ENCODE data around the gene SEMA6A.

SEMA6A gene, protein sequence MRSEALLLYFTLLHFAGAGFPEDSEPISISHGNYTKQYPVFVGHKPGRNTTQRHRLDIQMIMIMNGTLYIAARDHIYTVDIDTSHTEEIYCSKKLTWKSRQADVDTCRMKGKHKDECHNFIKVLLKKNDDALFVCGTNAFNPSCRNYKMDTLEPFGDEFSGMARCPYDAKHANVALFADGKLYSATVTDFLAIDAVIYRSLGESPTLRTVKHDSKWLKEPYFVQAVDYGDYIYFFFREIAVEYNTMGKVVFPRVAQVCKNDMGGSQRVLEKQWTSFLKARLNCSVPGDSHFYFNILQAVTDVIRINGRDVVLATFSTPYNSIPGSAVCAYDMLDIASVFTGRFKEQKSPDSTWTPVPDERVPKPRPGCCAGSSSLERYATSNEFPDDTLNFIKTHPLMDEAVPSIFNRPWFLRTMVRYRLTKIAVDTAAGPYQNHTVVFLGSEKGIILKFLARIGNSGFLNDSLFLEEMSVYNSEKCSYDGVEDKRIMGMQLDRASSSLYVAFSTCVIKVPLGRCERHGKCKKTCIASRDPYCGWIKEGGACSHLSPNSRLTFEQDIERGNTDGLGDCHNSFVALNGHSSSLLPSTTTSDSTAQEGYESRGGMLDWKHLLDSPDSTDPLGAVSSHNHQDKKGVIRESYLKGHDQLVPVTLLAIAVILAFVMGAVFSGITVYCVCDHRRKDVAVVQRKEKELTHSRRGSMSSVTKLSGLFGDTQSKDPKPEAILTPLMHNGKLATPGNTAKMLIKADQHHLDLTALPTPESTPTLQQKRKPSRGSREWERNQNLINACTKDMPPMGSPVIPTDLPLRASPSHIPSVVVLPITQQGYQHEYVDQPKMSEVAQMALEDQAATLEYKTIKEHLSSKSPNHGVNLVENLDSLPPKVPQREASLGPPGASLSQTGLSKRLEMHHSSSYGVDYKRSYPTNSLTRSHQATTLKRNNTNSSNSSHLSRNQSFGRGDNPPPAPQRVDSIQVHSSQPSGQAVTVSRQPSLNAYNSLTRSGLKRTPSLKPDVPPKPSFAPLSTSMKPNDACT

DNA sequence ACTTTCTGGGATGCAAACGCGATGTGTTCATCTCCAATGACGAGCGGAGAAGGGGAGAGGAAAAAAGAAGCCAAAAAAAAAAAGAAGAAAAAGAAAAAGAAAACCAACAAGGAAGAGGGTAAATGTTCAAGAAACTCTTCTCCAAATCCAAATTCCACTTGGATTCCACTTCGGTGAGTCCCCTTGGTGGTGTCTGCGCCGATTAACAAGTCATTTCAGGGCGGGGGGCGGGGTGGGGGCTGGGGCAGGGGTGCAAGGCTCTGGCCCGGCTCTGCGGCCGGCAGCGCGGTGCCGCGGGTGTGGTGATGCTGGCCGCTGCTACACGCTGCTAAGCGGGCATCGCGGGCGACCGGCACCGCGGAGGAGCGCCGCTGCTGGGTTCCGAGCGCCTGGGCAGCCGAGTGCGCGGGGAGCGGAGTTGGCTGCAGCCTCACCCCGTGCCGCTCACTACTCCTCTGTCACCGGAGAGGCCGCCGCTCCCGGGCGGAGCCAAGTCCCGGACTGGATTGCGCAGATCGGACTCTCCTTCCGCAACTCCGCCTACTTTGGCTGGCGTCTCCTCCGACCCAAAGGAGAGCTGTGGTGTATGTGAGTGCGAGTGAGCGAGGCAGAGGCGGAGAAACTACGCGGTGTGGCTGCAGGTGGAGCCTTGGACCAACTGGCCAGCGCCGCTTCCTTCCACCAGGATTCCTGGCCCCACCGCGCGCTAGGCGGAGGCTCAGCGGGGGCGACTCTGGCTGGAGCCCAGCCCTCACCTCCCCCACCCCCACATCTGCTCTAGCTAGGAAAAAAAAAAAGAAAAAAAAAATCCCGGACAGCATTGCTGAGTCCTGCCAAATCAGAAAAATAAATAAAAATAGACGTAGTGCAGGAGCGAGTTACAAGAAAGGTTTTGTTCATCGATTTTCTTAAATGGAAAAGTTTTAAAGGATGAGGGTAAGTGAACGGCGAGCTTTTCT lies at the start of gene SEMA6A:
TSS of gene SEMA6A (minus strand) at position 457 of the 959 bp plus-strand sequence. CDS start 69,879 bp downstream, outside the sequence.
- DNase-seq, result peak; percentile 45

DNA sequence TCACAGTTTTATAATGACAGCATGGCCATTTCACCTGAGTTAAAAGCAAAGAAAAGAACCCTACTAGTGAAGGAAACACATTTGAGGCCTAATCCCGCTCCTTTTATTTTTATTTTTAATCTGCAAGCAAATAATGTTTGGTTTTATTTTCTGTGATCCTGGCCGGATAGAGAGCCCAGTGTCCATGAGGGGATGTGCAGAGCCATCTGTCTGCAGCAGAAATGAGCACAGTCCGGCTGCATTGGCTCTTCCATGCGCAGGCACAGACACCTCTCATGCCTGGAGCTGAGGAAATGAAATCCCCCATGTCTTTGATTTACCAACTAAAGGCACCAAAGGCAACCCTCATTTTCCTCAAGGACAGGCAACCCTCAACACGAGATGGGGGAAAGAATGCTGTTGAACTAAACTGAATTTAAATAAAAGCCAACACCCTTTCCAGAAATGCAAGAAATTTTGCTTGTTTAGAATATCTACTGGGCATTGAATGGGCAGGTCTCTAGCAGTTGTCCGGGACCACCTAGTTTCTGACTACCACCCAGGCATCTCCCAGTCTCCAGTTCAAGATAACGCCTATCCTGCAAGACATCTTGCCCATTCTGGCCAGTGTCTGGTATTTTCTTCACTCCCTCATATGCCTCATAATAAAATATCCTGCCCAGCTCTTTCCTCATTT lies 47.9 kb upstream of the SEMA6A start:
- DNase-seq, result no peak

- DNase-seq, result no peak
Measured at GRCh38 chr5:116621599-116621998, 47.0 kb upstream of the SEMA6A start.

DNA sequence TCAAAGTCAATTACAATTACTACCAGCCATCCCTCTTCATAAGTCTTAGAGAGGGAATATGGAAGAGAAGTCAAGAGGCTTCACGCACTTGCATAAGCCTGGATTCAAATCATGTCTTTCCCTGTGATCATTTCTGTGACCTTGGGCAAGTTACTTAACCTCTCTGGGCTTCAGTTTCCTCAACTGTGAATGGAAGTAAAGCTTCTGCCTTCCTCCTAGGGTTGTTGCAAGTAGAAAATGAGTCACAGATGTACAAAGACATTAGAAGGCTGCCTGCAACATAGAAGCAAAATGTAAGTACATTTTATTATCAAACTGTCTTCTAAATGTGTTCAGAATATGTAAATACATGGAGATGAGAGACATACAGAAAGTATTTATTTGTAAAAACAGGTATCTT lies 42.3 kb upstream of the SEMA6A start:
- DNase-seq, result no peak

DNA sequence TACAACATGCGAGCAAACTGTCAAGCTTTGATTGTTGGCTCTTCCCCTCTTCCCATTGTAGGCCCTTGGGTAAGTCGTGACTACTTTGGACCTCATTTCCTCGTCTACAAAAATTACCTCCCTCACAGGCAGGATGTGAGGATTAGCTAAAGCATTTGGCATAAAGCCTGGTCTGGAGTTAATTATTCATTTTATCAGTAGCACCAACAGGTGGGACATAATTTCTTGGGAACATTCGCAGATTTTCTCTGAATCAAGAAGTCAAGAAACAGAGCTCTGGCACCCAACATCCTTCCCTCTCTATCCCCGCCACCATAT lies 39.9 kb upstream of the SEMA6A start:
- DNase-seq, result no peak

DNA sequence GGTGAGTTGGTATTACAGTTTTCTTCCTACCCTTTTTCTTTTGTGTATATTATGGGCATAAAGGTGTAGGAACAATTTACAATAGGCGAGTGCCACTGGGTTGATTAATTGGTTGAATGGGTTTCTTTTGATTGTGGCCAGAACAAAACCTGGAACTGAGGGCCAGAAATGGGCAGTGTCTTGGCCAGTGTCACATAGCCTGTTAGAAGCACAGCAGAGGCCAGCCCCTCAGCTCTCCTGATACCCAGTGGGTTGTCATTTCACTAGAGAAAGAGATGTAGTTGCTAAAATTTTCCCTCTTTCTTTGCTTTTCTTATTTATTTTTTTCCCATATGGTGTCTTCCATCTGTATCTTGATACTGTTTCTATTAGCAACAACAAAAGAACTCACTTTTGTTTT lies 38.8 kb upstream of the SEMA6A start:
- no peak for DNase-seq

- no peak for DNase-seq
Measured at GRCh38 chr5:116612431-116612830, 37.8 kb upstream of the SEMA6A start.

GRCh38 chr5:116605310-116606070 lies 30.9 kb upstream of the SEMA6A start:
- DNase-seq, result no peak

- DNase-seq, result no peak
Measured at GRCh38 chr5:116604805-116605204, 30.2 kb upstream of the SEMA6A start.

DNA sequence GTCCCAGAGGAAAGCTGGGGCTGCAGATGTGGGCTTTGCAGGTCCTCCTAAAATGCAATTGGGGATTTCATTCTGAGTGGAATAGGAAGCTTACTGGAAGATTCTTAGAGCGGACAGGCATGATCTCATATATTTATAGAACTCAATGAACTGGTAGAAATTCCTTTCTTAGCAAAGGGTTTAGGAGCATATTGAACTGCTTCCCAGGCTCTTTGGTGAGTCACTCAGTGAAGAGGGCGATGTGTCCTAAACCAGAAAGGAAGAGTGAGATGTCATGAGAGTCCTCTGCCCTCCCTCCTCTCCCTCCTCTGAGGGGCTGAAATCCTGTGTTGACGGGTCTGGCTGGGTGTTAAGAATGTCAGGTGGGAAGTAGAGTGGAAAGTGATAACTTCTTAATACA lies 26.3 kb upstream of the SEMA6A start:
- no peak for DNase-seq

GRCh38 chr5:116598911-116599310 lies 24.3 kb upstream of the SEMA6A start:
- DNase-seq, result no peak

DNA sequence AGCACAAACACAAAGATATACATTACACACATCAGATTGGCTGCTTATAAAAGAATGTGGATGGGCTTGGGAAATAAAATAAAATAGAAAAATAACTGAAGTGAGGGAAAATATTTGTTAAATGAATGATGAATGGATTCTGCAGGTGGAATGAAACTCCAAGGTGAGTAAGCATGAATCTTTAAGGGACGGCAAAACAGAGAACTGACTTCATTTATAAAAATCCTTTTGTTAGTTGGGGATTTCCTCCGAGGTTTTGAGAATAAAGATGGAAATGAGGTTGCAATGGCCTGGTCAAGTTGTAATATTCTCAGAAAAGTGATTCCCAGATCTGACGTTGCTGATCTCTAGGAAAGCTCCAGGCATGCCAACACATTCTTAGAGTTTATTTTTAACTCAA lies 20.9 kb upstream of the SEMA6A start:
- no peak for DNase-seq

DNA sequence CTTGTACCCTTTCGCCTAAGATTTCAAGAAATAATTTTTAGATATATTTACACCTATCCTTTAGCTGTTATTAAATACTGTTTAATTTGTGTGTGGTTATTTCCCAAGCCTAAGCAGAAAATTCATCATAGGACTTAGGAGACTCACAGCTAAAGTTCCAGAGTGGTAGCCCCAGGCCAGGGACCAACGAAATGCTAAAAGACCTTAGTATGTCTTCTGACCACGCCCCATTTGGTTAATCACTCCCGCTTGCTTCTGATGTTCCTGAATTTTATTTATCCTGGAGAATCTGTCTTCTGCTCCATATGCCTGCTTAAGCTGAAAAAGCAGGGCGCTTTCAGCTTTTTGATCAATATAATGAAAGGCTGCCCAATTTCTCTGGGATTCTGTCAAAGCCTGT lies 18.7 kb upstream of the SEMA6A start:
- DNase-seq, result no peak

DNA sequence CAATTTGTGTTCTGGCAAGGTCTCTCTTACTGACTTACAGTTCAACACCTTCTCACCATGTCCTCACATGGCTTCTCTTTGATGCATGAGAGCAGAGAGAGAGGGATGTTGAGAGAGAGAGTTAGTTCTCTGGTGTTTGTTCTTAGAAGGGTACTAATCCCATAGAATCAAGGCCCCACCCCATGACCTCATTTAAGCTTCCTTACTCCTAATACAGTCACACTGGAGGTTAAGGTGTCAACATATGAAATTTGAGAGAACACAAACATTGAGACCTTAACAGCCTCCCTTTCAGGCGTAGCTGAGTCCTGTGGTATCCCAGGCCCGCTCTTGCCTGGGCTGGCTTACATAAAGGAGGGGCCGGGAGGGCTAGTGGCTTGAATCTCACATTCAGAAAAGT lies 10.6 kb upstream of the SEMA6A start:
- DNase-seq, result no peak

DNA sequence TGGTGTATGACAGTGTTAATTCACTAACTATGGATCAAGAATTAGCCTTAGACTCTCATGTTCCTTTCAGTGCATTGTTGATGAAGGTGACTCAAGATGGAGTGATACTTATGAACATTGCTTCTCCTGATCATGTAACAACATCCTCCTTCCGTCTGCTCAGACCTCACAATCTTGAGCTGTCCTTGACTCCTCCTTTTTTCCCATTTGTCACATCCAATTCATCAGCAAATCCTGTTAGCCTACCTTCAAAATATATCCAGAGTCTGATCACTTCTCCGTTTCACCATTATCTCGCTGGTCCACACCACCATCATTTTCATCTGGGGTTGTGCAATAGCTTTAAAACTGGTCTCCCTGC lies 9.2 kb upstream of the SEMA6A start:
- DNase-seq, result no peak

GRCh38 chr5:116583085-116583861 lies 8.7 kb upstream of the SEMA6A start:
- DNase-seq, result no peak

DNA sequence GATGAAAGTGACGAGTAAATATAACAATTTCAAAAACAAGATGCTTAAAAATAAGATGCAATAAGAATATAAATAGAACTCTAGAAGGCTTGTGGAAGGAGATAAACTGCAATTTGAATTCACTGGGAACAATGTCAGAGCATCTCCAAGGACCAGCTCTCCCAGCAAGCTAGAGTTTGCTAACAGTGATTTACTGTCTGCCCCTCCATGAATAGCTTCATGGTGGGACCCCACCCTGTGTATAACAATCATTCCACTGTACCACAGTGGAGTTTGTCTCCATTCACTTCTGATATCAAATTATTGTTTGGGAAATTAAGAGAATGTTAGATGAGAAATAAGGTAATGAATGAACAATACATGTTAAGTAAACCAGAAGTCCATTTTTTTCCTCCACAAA lies 7.3 kb upstream of the SEMA6A start:
- no peak for DNase-seq

DNA sequence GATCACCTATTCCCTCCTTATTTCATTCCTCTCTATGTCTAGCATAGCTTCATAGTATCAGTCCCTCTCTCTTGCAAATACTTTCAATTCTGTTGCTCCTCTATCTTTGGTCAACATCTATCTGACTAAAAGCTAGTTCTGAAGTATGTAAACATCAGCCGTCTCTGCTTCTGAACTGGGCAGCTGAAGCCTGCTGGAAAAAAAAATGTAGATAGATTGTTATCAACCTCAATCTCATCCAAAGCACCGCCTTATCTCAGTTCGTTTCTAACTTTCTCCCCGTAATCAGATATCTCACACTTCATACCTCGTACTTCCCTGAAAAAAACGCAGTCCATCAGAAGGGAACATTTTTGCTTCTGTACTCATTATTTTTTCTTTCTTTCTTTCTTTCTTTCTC lies 4.5 kb upstream of the SEMA6A start:
- no peak for DNase-seq

- DNase-seq, result no peak
Measured at GRCh38 chr5:116578676-116579075, 4.1 kb upstream of the SEMA6A start.

DNA sequence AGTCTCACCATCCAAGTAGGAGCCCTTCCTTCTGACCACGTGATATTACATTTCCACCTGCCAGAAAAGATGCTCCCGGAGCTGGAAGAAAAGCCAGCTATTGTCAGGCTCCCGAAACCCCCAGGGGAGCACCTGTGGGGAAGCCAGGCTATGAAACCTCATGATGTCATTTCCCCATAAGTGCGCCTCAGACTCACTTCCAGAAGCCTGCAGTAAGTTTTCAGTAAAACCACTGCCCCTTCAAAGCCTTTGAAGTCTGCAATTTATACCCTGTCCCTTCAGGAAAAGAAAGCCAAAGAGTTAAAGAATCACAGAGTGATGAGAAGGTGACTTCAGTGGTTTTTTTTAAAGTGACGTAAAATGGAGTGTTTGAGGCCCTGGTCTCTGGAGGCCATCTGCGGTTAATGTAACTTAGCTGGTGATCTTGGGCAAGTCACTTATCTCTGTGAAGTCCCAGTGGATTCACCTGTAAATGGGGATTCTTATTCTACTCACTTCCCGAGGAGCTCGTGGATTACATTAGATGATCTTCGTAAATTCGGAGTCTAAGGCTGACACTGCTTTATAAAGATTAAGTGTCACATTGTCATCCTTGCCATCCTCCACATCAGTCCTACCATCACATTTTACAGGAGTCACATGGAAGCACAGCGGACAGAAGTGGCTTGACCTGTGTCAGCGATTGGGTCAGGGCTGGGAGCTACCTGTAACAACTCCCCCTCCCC lies 2.6 kb upstream of the SEMA6A start:
- DNase-seq, result no peak
